ENCODE data around the gene ARAP3. TPM values are rescaled to one million over a fixed set of nuclear protein-coding genes. Genes with fewer than 3 reads are reported as not detected.
"Not testable (repeated sequence)": the region's sequence is repeated elsewhere in the genome, so short reads cannot be mapped to it uniquely, and the experiment has no call there.

Gene ARAP3
- 24.2 TPM for total RNA-seq

GRCh38 chr5:141681695-141682641 is at the start of gene ARAP3:
Gene ARAP3 (minus strand): TSS chr5:141682230. CDS start chr5:141680486, 1,744 bp downstream.
- peak; percentile 84 for DNase-seq (ENCODE audit: low spot score)

- DNase-seq (ENCODE audit: low spot score) = no peak
Measured at GRCh38 chr5:141729387-141730006, 47.5 kb upstream of the ARAP3 start.

- no peak for DNase-seq (ENCODE audit: low spot score)
Measured at GRCh38 chr5:141725891-141726290, 43.9 kb upstream of the ARAP3 start.

GRCh38 chr5:141725174-141725573 is 43.1 kb upstream of the ARAP3 start:
- DNase-seq (ENCODE audit: low spot score) = not testable (repeated sequence)

GRCh38 chr5:141722266-141722665 is 40.2 kb upstream of the ARAP3 start:
- no peak for DNase-seq (ENCODE audit: low spot score)

GRCh38 chr5:141717043-141717442 is 35.0 kb upstream of the ARAP3 start:
- no peak for DNase-seq (ENCODE audit: low spot score)

GRCh38 chr5:141716468-141716867 is 34.4 kb upstream of the ARAP3 start:
- no peak for DNase-seq (ENCODE audit: low spot score)

GRCh38 chr5:141716009-141716408 is 34.0 kb upstream of the ARAP3 start:
- DNase-seq (ENCODE audit: low spot score) = no peak

GRCh38 chr5:141715346-141715905 is 33.4 kb upstream of the ARAP3 start:
- no peak for DNase-seq (ENCODE audit: low spot score)

- DNase-seq (ENCODE audit: low spot score) = no peak
Measured at GRCh38 chr5:141714542-141715310, 32.7 kb upstream of the ARAP3 start.

GRCh38 chr5:141713616-141714309 is 31.7 kb upstream of the ARAP3 start:
- no peak for DNase-seq (ENCODE audit: low spot score)

GRCh38 chr5:141711687-141712086 is 29.7 kb upstream of the ARAP3 start:
- DNase-seq (ENCODE audit: low spot score) = no peak

- no peak for DNase-seq (ENCODE audit: low spot score)
Measured at GRCh38 chr5:141709699-141710267, 27.8 kb upstream of the ARAP3 start.

- no peak for DNase-seq (ENCODE audit: low spot score)
Measured at GRCh38 chr5:141708016-141708415, 26.0 kb upstream of the ARAP3 start.

- no peak for DNase-seq (ENCODE audit: low spot score)
Measured at GRCh38 chr5:141707510-141707909, 25.5 kb upstream of the ARAP3 start.

GRCh38 chr5:141706121-141706520 is 24.1 kb upstream of the ARAP3 start:
- no peak for DNase-seq (ENCODE audit: low spot score)

- no peak for DNase-seq (ENCODE audit: low spot score)
Measured at GRCh38 chr5:141705469-141705868, 23.4 kb upstream of the ARAP3 start.

- no peak for DNase-seq (ENCODE audit: low spot score)
Measured at GRCh38 chr5:141704782-141705297, 22.8 kb upstream of the ARAP3 start.

- DNase-seq (ENCODE audit: low spot score) = no peak
Measured at GRCh38 chr5:141703133-141703561, 21.1 kb upstream of the ARAP3 start.

- DNase-seq (ENCODE audit: low spot score) = no peak
Measured at GRCh38 chr5:141701360-141702119, 19.5 kb upstream of the ARAP3 start.
